ENCODE results near the gene ANAPC16. TPM values are rescaled to one million over a fixed set of nuclear protein-coding genes. Genes with fewer than 3 reads are reported as not detected.
"Not testable (repeated sequence)": the region's sequence is repeated elsewhere in the genome, so short reads cannot be mapped to it uniquely, and the experiment has no call there.

Gene ANAPC16
- total RNA-seq, 4 donors from 2014 or later, result 52.2 to 97.6 (median 76.3) TPM

- DNase-seq (ENCODE audit: low spot score), result no peak
Observed at GRCh38 chr10:72243822-72244437, 28.1 kb downstream of the ANAPC16 start.

GRCh38 chr10:72244573-72245038 is 28.8 kb downstream of the ANAPC16 start:
- ATAC-seq (ENCODE audit: low FRiP score), result no peak
- no peak for TF ChIP-seq CTCF (IDR thresholded peaks at IDR 0.05)
- no peak for DNase-seq (ENCODE audit: low spot score)

More at GRCh38 chr10:72243822-72244437, 28.1 kb downstream of the ANAPC16 start:
- TF ChIP-seq CTCF (IDR thresholded peaks at IDR 0.05), result no peak
- peak; percentile 82 for ATAC-seq (ENCODE audit: low FRiP score)

DNA sequence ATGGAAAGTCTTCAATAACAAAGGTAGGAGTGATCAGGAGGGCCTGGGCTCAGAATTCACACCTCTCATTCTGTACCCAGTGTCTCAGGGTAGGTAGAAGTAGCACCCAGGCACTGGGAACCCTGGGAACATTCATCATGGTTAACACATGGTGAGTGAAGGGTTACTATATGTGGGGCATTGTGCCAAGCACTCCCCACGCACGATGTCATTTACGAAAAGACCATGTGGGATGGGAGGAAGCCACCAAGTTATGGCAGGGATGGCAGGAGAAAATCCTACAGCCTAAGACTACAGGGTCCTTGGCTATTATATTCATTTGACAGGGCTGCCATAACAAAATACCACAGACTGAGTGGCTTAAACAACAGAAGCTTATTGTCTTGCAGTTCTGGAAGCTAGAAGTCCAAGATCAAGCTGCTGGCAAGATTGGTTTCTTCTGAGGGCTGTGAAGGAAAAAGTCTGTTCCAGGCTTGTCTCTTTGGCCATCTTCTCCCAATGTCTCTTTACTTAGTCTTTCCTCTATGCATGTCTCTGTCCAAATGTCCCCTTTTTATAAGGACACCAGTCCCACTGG is 30.2 kb downstream of the ANAPC16 start:
- ATAC-seq (ENCODE audit: low FRiP score), result no peak
- no peak for TF ChIP-seq CTCF (IDR thresholded peaks at IDR 0.05)
- DNase-seq (ENCODE audit: low spot score), result no peak

GRCh38 chr10:72248468-72249151 is 32.8 kb downstream of the ANAPC16 start:
- no peak for TF ChIP-seq CTCF (IDR thresholded peaks at IDR 0.05)
- ATAC-seq (ENCODE audit: low FRiP score), result peak; percentile 44
- no peak for DNase-seq (ENCODE audit: low spot score)

DNA sequence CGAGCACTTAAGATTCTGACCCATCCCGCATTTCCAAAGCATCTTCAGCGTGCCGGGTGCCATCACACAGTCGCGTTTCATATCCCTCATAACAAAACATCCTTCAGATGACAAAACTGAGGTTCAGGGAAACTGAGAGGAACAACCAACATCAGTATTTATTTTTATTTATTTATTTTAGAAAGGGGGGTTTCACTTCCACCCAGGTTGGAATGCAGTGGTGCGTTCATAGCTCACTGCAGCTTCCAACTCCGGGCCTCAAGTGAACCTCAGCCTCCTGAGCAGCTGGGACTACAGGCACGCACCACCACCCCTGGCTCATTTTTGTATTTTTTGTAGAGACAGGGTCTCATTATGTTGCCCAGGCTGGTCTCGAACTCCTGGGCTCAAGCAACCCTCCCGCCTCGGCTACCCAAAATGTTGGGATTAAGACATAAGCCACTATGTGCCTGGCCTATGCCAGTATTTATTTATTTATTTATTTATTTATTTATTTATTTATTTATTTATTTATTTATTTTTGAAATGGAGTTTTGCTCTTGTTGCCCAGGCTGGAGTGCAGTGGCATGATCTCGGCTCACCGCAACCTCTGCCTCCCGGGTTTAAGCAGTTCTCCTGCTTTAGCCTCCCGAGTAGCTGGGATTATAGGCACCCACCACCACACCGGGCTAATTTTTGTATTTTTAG is 33.5 kb downstream of the ANAPC16 start:
- ATAC-seq (ENCODE audit: low FRiP score); DNase-seq (ENCODE audit: low spot score): not testable (repeated sequence)

- ATAC-seq (ENCODE audit: low FRiP score) (peak; percentile 49), DNase-seq (ENCODE audit: low spot score) (no peak)
- TF ChIP-seq CTCF (IDR thresholded peaks at IDR 0.05), result no peak
Observed at GRCh38 chr10:72250666-72251065, 34.9 kb downstream of the ANAPC16 start.

DNA sequence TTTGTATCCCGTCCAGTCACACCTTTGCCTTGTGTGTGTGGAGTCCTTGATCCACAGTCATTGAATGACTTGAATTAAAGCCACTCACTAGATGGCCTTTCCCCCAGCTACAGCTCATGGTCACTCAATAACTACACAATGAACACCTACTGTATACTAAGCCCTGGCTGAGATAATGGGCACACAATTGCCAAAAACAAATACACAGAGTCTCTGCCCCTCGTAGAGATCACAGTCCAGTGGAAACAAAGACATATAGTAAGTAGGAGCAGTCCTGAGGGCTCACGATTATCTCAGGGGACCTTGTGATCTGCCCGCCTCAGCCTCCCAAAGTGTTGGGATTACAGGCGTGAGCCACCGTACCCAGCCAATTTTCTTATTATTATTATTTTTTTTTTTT is 35.8 kb downstream of the ANAPC16 start:
- ATAC-seq (ENCODE audit: low FRiP score), result no peak
- DNase-seq (ENCODE audit: low spot score), result no peak
- TF ChIP-seq CTCF (IDR thresholded peaks at IDR 0.05), result no peak
